Activated CD8-positive, alpha-beta T cell treated with anti-CD3 and anti-CD28 coated beads for 36 hours (primary cell): ENCODE measurements around the gene ING2. TPM values are rescaled to one million over a fixed set of nuclear protein-coding genes. Genes with fewer than 3 reads are reported as not detected.
"Not testable (repeated sequence)": the region's sequence is repeated elsewhere in the genome, so short reads cannot be mapped to it uniquely, and the experiment has no call there.

ENCODE experiments used
- ATAC-seq: fragments of 200-7000 bp; cut with Tn5 transposase; one replicate; pipeline ENCODE4 v1.10.0; 2021; ENCODE audit warnings: mild to moderate bottlenecking, moderate library complexity
- CTCF ChIA-PET: fragments of 350-600 bp; sonication (Branson Sonifier 250); formaldehyde crosslinking; loops from one replicate; lab custom pipeline; 2021; ENCODE audit warnings: antibody characterized with exemption; lab: Charles Lee
- POLR2A ChIA-PET: fragments of 350-600 bp; sonication (Branson Sonifier 250); formaldehyde crosslinking; loops from one replicate; lab custom pipeline; 2021; ENCODE audit warnings: antibody characterized with exemption; lab: Charles Lee
- DNase-seq: peaks from one replicate; pipeline ENCODE4 v3.0.0-alpha.2; 2020
- H3K27ac Mint-ChIP-seq: one replicate; pipeline ENCODE4 v1.8.0; 2021; ENCODE audit warnings: mild to moderate bottlenecking, mixed read lengths
- H3K27me3 Mint-ChIP-seq: one replicate; pipeline ENCODE4 v1.8.0; 2021; ENCODE audit warnings: mixed read lengths
- H3K36me3 Mint-ChIP-seq: one replicate; pipeline ENCODE4 v1.8.0; 2021; ENCODE audit warnings: low read depth, mixed read lengths
- H3K4me1 Mint-ChIP-seq: one replicate; pipeline ENCODE4 v1.8.0; 2021; ENCODE audit warnings: low read depth, mixed read lengths
- H3K4me3 Mint-ChIP-seq: one replicate; pipeline ENCODE4 v1.8.0; 2021; ENCODE audit warnings: mild to moderate bottlenecking, moderate library complexity, mixed read lengths
- H3K9me3 Mint-ChIP-seq: one replicate; pipeline ENCODE4 v1.8.0; 2021; ENCODE audit warnings: mixed read lengths
- CTCF ChIP-seq: fragments of 200-600 bp; IDR thresholded peaks from one replicate; pipeline ENCODE4 v1.8.0; 2022; ENCODE audit warnings: antibody characterized with exemption, mild to moderate bottlenecking
- intact Hi-C: fragments of 100-400 bp; cut with micrococcal nuclease; formaldehyde crosslinking; loops from one replicate; pipeline ENCODE4 v1.10.0; 2022
- total RNA-seq, 2 experiments: library from RNA; stranded (reverse); gene quantifications; one replicate each; pipeline ENCODE4 v1.2.3, GENCODE V29; 2021

Gene ING2
- total RNA-seq, 2 experiments from 2014 or later = 18.2 to 21.0 TPM

- ChIA-PET POLR2A (no interaction called here), CTCF (no interaction called here)
- ATAC-seq (no peak), DNase-seq (no peak)
- Mint-ChIP-seq H3K4me1 (no peaks in the 10 kb centered on the region), H3K9me3 (peaks cover 4% of the 10 kb centered on the region), H3K36me3 (no peaks in the 10 kb centered on the region), H3K4me3 (no peak overlapping the region), H3K27me3 (peaks cover 14% of the 10 kb centered on the region), H3K27ac (no peak overlapping the region)
- TF ChIP-seq CTCF = no peak
- intact Hi-C loops = no loop called here
Observed at GRCh38 chr4:183552274-183553146, 47.7 kb downstream of the ING2 start.

GRCh38 chr4:183553147-183553478, 48.3 kb downstream of the ING2 start:
- H3K4me1 Mint-ChIP-seq, H3K36me3 Mint-ChIP-seq, ATAC-seq, POLR2A ChIA-PET, intact Hi-C loops, H3K9me3 Mint-ChIP-seq, H3K4me3 Mint-ChIP-seq, H3K27ac Mint-ChIP-seq, CTCF ChIA-PET, DNase-seq: not testable (repeated sequence)
- peaks cover 11% of the 10 kb centered on the region for H3K27me3 Mint-ChIP-seq

- intact Hi-C loops = no loop called here
- DNase-seq (no peak), ATAC-seq (no peak)
- H3K36me3 Mint-ChIP-seq = no peaks in the 10 kb centered on the region
- POLR2A ChIA-PET = no interaction called here
- no peak for TF ChIP-seq CTCF
- no peak overlapping the region for H3K27ac Mint-ChIP-seq
- H3K4me1 Mint-ChIP-seq = no peaks in the 10 kb centered on the region
- H3K4me3 Mint-ChIP-seq = no peak overlapping the region
- H3K27me3 Mint-ChIP-seq = peaks cover 6% of the 10 kb centered on the region
- CTCF ChIA-PET = no interaction called here
- peaks cover 4% of the 10 kb centered on the region for H3K9me3 Mint-ChIP-seq
Observed at GRCh38 chr4:183553601-183554345, 48.9 kb downstream of the ING2 start.

- intact Hi-C loops = no loop called here
- no peak overlapping the region for H3K27ac Mint-ChIP-seq
- peaks cover 4% of the 10 kb centered on the region for H3K9me3 Mint-ChIP-seq
- no peak overlapping the region for H3K4me3 Mint-ChIP-seq
- ATAC-seq = no peak
- no peaks in the 10 kb centered on the region for H3K4me1 Mint-ChIP-seq
- ChIA-PET POLR2A (no interaction called here), CTCF (no interaction called here)
- no peak for TF ChIP-seq CTCF
- H3K36me3 Mint-ChIP-seq = no peaks in the 10 kb centered on the region
- peaks cover 6% of the 10 kb centered on the region for H3K27me3 Mint-ChIP-seq
- DNase-seq = no peak
Observed at GRCh38 chr4:183554346-183554686, 49.5 kb downstream of the ING2 start.

- peaks cover 4% of the 10 kb centered on the region for H3K9me3 Mint-ChIP-seq
- H3K36me3 Mint-ChIP-seq = no peaks in the 10 kb centered on the region
- ATAC-seq (no peak), DNase-seq (no peak)
- H3K4me3 Mint-ChIP-seq = no peak overlapping the region
- H3K27ac Mint-ChIP-seq = no peak overlapping the region
- ChIA-PET POLR2A (interaction anchor here (0.6 kb wide), 1 partner anchor 15 kb away, joined by 3 read pairs; no protein-coding TSS in a partner anchor), CTCF (no interaction called here)
- intact Hi-C loops = no loop called here
- no peaks in the 10 kb centered on the region for H3K4me1 Mint-ChIP-seq
- TF ChIP-seq CTCF = no peak
- H3K27me3 Mint-ChIP-seq = peaks cover 6% of the 10 kb centered on the region
Observed at GRCh38 chr4:183554878-183555585, 50.2 kb downstream of the ING2 start.
